K562 treated with DMSO at 1 percent for 48 hours (cell line): Measurements from ENCODE around the gene ZNF174. TPM values are rescaled to one million over a fixed set of nuclear protein-coding genes. Genes with fewer than 3 reads are reported as not detected.

Source experiments
- total RNA-seq: library from RNA; unstranded; fragments of 300-600 nt; gene quantifications from 2 replicates; pipeline ENCODE4 v1.2.3, GENCODE V29; 2022; ENCODE audit warnings: low replicate concordance; ENCODE audit errors: extremely low read depth

Gene ZNF174
- not detected in 2 replicates for total RNA-seq

GRCh38 chr16:3400779-3401688, at the start of gene ZNF174, which contains the start of gene ZSCAN32:
TSS of gene ZNF174 (plus strand) at chr16:3401215. CDS start at chr16:3402005, 790 bp downstream.
TSS of gene ZSCAN32 (minus strand) at chr16:3401004. CDS start at chr16:3397557, 3,447 bp downstream.

GRCh38 chr16:3355589-3355988, 45.4 kb upstream of the ZNF174 start, which contains the start of gene OR2C1:
TSS of gene OR2C1 (plus strand) at chr16:3355889. CDS start at chr16:3355941, 52 bp downstream.

GRCh38 chr16:3443108-3444031, 42.4 kb downstream of the ZNF174 start, which contains the start of the genes NAA60 and ZNF597:
TSS of gene NAA60 (plus strand) at chr16:3443680. CDS start at chr16:3476228, 32,548 bp downstream.
TSS of gene ZNF597 (minus strand) at chr16:3443504. CDS start at chr16:3443153, 351 bp downstream.

Other genes starting within 250 kb of the ZNF174 start
- gene OR1F1, start 213.0 kb upstream of the ZNF174 start, total RNA-seq = not detected in 2 replicates
- gene ZNF200, start 166.1 kb upstream of the ZNF174 start, total RNA-seq = not detected in 2 replicates
- gene MEFV, start 144.6 kb upstream of the ZNF174 start, total RNA-seq = not detected in 2 replicates
- not detected in 2 replicates for gene ZNF263, start 117.7 kb upstream of the ZNF174 start, total RNA-seq
- not detected in 2 replicates for gene TIGD7, start 95.8 kb upstream of the ZNF174 start, total RNA-seq
- not detected in 2 replicates for gene ZNF75A, start 95.7 kb upstream of the ZNF174 start, total RNA-seq
- gene OR2C1, start 45.3 kb upstream of the ZNF174 start, total RNA-seq = not detected in 2 replicates
- gene ZSCAN32, start 211 bp upstream of the ZNF174 start, total RNA-seq = not detected in 2 replicates
- gene ZNF597, start 42.3 kb downstream of the ZNF174 start, total RNA-seq = not detected in 2 replicates
- gene NAA60, start 42.5 kb downstream of the ZNF174 start, total RNA-seq = not detected in 2 replicates
- not detected in 2 replicates for gene C16orf90, start 94.3 kb downstream of the ZNF174 start, total RNA-seq
- gene CLUAP1, start 99.8 kb downstream of the ZNF174 start, total RNA-seq = not detected in 2 replicates
- gene NLRC3, start 176.2 kb downstream of the ZNF174 start, total RNA-seq = not detected in 2 replicates
- gene SLX4, start 210.4 kb downstream of the ZNF174 start, total RNA-seq = not detected in 2 replicates